ENCODE data around the gene NCEH1. TPM values are rescaled to one million over a fixed set of nuclear protein-coding genes. Genes with fewer than 3 reads are reported as not detected.

Gene NCEH1
- total and polyA plus RNA-seq, 10 donors = 3.8 to 30.7 (median 16.9) TPM

DNA sequence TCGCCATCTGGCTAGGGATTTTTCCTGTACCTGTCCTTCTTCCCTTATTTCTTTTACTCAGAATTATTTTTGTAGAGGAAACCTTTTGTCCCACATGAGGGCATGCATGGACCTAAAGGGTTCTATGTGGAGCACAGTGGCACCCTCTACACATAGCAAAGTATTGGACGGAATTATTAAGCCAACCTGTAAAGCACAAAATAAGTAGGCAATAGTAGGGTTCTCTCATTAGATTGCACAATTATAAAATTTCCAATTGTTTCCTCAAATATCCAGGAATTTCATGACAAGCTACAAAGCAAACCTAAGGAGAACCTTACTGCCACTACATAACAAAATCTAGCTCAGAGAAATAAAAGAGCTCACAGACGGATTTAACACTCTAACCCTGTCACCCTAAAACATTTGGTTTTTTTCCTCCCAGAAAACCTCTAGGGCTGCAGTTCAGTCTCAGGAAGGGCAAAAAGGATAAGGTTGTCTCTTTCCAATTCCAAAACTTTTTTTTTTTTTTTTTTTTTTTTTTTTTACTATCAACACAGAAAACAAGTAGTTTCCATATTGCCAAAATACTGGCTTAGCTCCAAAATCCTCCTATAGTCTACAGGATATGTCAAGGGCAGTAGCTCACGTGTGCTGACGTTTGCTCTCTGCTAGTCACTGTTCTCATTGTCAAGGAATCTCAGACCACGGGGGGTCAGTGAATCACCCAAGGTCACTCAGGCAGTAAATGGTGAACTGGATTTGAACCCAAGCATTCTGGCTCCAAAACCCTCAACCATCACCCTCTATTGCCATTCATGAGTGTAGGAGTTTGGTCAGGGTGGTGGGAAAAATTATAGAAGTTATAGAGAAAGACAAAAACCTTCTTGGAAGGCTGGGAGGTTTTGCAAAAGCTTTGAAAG lies 52.3 kb downstream of the NCEH1 start:
- Histone ChIP-seq H3K36me3 (no peaks in the 10 kb centered on the region), H3K4me1 (peaks cover 0 to 9% (median 0%) of the 10 kb centered on the region in 6 donors), H3K27me3 (replicated peaks in 1 of 7) (no peaks in the 10 kb centered on the region), H3K27ac (peak overlapping the region in 4 of 8 donors; percentile 20 to 51 (median 26)), H3K9me3 (no peaks in the 10 kb centered on the region), H3K4me3 (no peak overlapping the region)
- intact Hi-C loops (cut with DNase I; ENCODE audit: low total_unique reads) = no loop called here
- no peak for DNase-seq
- TF ChIP-seq, protein P1, sequence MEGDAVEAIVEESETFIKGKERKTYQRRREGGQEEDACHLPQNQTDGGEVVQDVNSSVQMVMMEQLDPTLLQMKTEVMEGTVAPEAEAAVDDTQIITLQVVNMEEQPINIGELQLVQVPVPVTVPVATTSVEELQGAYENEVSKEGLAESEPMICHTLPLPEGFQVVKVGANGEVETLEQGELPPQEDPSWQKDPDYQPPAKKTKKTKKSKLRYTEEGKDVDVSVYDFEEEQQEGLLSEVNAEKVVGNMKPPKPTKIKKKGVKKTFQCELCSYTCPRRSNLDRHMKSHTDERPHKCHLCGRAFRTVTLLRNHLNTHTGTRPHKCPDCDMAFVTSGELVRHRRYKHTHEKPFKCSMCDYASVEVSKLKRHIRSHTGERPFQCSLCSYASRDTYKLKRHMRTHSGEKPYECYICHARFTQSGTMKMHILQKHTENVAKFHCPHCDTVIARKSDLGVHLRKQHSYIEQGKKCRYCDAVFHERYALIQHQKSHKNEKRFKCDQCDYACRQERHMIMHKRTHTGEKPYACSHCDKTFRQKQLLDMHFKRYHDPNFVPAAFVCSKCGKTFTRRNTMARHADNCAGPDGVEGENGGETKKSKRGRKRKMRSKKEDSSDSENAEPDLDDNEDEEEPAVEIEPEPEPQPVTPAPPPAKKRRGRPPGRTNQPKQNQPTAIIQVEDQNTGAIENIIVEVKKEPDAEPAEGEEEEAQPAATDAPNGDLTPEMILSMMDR (IDR thresholded peaks at IDR 0.05 in 8 of 11, conservative IDR thresholded peaks at IDR 0.05 in 3 of 11) = no peak
- TF ChIP-seq POLR2AphosphoS5 (IDR thresholded peaks at IDR 0.05) = peak in 1 of 3 donors; percentile 6
- WGBS, 5 donors = 69 to 76% (median 72%) methylated on average over 6 of the region's 6 CpGs

DNA sequence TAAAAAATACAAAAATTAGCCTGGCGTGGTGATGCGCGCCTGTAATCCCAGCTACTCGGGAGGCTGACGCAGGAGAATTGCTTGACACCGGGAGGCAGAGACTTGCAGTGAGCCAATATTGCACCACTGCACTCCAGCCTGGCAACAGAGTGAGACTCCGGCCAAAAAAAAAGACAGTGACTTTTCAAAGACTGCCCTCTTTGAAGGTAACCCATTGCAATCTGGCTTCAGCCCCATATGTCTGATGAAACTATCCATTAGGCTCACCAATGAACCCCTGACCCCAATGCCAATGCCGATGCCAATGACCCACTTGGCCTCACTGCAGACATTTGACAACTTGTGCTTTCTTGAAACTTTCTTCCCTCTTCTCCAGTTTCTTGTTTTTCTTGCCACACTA lies 54.3 kb downstream of the NCEH1 start:
- TF ChIP-seq, protein P1 (IDR thresholded peaks at IDR 0.05 in 8 of 11, conservative IDR thresholded peaks at IDR 0.05 in 3 of 11) = no peak
- TF ChIP-seq POLR2A (IDR thresholded peaks at IDR 0.05) (no peak), POLR2AphosphoS5 (IDR thresholded peaks at IDR 0.05) (no peak)
- no peak for DNase-seq
- H3K36me3 ChIP-seq = no peaks in the 10 kb centered on the region
- H3K9me3 ChIP-seq = no peaks in the 10 kb centered on the region
- no peaks in the 10 kb centered on the region for H3K27me3 ChIP-seq (replicated peaks in 1 of 7)
- intact Hi-C loops (cut with DNase I; ENCODE audit: low total_unique reads) = no loop called here
- 87 to 99% (median 93%) methylated on average over 8 of the region's 8 CpGs for WGBS, 5 donors
- no peak overlapping the region for H3K27ac ChIP-seq
- peaks cover 0 to 9% (median 0%) of the 10 kb centered on the region in 6 donors for H3K4me1 ChIP-seq
- H3K4me3 ChIP-seq = no peak overlapping the region

DNA sequence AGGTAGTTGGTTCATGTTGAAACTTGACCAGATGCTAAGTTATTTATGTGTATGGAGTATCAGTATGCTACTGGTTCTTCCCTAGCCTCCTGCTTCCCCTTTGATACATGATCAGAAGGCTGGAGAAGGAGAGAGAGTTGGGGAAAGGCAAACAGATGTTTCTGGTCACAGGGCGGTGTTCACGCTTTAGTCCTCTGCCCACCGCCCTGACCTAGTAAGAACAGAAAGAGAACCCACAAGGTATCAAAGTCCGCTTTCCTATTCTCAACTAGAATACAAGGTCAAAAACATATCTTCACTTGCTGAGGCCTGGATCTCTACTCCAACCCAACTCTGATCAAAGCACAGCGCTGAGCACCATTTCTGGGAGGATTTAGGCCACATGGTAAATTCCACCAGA lies 55.5 kb downstream of the NCEH1 start:
- intact Hi-C loops (cut with DNase I; ENCODE audit: low total_unique reads) = no loop called here
- no peaks in the 10 kb centered on the region for H3K27me3 ChIP-seq (replicated peaks in 1 of 7)
- no peak for DNase-seq
- 89 to 98% (median 95%) methylated on average over 5 of the region's 5 CpGs for WGBS, 5 donors
- no peaks in the 10 kb centered on the region for H3K36me3 ChIP-seq
- no peak overlapping the region for H3K27ac ChIP-seq
- H3K9me3 ChIP-seq = no peaks in the 10 kb centered on the region
- no peak overlapping the region for H3K4me3 ChIP-seq
- TF ChIP-seq POLR2AphosphoS5 (IDR thresholded peaks at IDR 0.05) (no peak), POLR2A (IDR thresholded peaks at IDR 0.05) (no peak)
- TF ChIP-seq, protein P1 (IDR thresholded peaks at IDR 0.05 in 8 of 11, conservative IDR thresholded peaks at IDR 0.05 in 3 of 11) = no peak
- peaks cover 0 to 9% (median 0%) of the 10 kb centered on the region in 6 donors for H3K4me1 ChIP-seq

DNA sequence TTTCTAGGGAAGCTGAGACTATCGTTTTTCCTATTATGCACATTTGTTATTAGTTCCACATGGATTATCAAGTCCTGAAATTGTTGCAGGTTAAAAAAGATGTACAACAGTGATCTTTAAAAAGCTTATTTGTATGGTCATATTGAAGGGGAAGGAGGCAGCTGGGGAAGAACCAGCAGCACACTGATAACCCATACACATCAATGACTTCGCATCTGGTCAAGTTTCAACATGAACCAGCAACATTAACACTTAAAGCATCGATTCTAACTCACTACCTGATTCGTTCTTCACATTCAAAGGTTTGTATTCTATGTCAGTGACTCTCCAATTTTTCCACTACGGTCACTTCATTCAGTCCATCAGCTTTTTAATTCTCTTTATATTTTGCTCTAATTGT lies 56.4 kb downstream of the NCEH1 start:
- Histone ChIP-seq H3K27ac (no peak overlapping the region), H3K36me3 (no peaks in the 10 kb centered on the region), H3K4me3 (no peak overlapping the region), H3K27me3 (replicated peaks in 1 of 7) (no peaks in the 10 kb centered on the region), H3K9me3 (no peaks in the 10 kb centered on the region), H3K4me1 (peaks cover 0 to 9% (median under 1%) of the 10 kb centered on the region in 6 donors)
- WGBS, 5 donors = 82 to 94% (median 88%) methylated on average over 5 of the region's 5 CpGs
- TF ChIP-seq, protein P1 (IDR thresholded peaks at IDR 0.05 in 8 of 11, conservative IDR thresholded peaks at IDR 0.05 in 3 of 11) = no peak
- no peak for TF ChIP-seq POLR2A (IDR thresholded peaks at IDR 0.05)
- no peak for TF ChIP-seq POLR2AphosphoS5 (IDR thresholded peaks at IDR 0.05)
- intact Hi-C loops (cut with DNase I; ENCODE audit: low total_unique reads) = no loop called here
- no peak for DNase-seq

Measured in spleen (tissue), 11 donors.